ENCODE measurements around the gene LARGE1.

- no peak for TF ChIP-seq CTCF (IDR thresholded peaks at IDR 0.05)
- TF ChIP-seq POLR2A (IDR thresholded peaks at IDR 0.05) = no peak
Observed at GRCh38 chr22:33828302-33828701, 92.0 kb downstream of the LARGE1 start.

All from Peyer's patch (tissue), 4 donors.